Calu3 (cell line): ENCODE results near the gene NBEA. TPM values are rescaled to one million over a fixed set of nuclear protein-coding genes. Genes with fewer than 3 reads are reported as not detected.

Experiments used
- BruUV-seq: library from RNA; stranded (reverse); fragments of 400-500 nt; replicated peaks from 2 replicates; lab custom pipeline; 2021; lab: Mats Ljungman, UMichigan
- CTCF ChIA-PET: fragments of 300-600 bp; sonication (Branson Sonifier 250); formaldehyde crosslinking; loops from one replicate; lab custom pipeline; 2022; ENCODE audit warnings: antibody characterized with exemption; lab: Charles Lee
- DNase-seq: peaks from one replicate; pipeline ENCODE4 v3.0.0; 2022
- H3K27ac Mint-ChIP-seq: one replicate; pipeline ENCODE4 v1.8.0; 2022; ENCODE audit warnings: mixed read lengths; ENCODE audit not compliant: unreplicated experiment
- H3K27me3 Mint-ChIP-seq: one replicate; pipeline ENCODE4 v1.8.0; 2022; ENCODE audit warnings: mixed read lengths; ENCODE audit not compliant: unreplicated experiment
- H3K36me3 Mint-ChIP-seq: one replicate; pipeline ENCODE4 v1.8.0; 2022; ENCODE audit warnings: mild to moderate bottlenecking, moderate library complexity, mixed read lengths; ENCODE audit not compliant: insufficient read depth, unreplicated experiment
- H3K4me1 Mint-ChIP-seq: one replicate; pipeline ENCODE4 v1.8.0; 2022; ENCODE audit warnings: mild to moderate bottlenecking, low read depth, mixed read lengths; ENCODE audit not compliant: unreplicated experiment
- H3K4me3 Mint-ChIP-seq: one replicate; pipeline ENCODE4 v1.8.0; 2022; ENCODE audit warnings: mild to moderate bottlenecking, low read depth, moderate library complexity, mixed read lengths; ENCODE audit not compliant: unreplicated experiment
- H3K9me3 Mint-ChIP-seq: one replicate; pipeline ENCODE4 v1.8.0; 2022; ENCODE audit warnings: low read depth, mixed read lengths; ENCODE audit not compliant: unreplicated experiment
- intact Hi-C: fragments of 100-400 bp; cut with micrococcal nuclease; formaldehyde crosslinking; loops from one replicate; pipeline ENCODE4 v1.10.0; 2022; ENCODE audit not compliant: unreplicated experiment
- total RNA-seq: library from RNA; stranded (reverse); gene quantifications from 2 replicates; pipeline ENCODE4 v1.2.3, GENCODE V29; 2022
- TF ChIP-seq, protein P1 (sequence below): fragments of 200-600 bp; IDR thresholded peaks from one replicate; pipeline ENCODE4 v1.8.0; 2022; ENCODE audit warnings: antibody characterized with exemption; ENCODE audit not compliant: unreplicated experiment

NBEA gene
- total RNA-seq, 1 experiment from 2014 or later = 18.0 TPM

DNA sequence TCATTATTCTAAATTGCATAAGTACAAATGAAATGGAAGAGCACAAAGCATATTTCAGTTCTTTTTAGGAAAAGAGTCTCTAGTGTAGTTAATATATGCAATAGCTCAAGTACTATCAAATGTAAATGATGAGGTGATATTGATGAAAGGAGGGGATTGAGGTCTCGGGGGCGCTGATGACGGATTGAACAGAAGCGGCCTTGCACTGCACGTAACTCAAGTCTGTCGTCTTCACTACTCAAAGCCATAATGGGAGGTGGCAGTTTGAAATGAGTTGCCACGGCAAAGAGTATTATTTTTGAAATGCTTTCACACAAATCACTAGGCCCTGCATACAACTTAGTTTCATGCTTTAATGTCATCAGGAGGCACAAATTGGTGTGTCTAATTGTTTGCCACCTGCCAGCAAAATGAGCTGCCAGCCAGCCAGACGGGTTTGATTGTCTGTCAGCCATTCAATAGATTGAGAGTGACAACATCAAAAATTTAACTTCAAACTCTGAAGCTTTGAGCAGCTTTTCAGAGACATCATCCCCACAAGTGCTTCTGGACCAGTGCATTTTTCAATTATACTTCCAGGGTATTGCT is 256.6 kb downstream of the NBEA start:
- H3K4me1 Mint-ChIP-seq = no peaks in the 10 kb centered on the region
- no peaks in the 10 kb centered on the region for H3K9me3 Mint-ChIP-seq
- BruUV-seq = no TSS peak
- CTCF ChIA-PET = no interaction called here
- peaks cover 4% of the 10 kb centered on the region for H3K36me3 Mint-ChIP-seq
- no peak overlapping the region for H3K4me3 Mint-ChIP-seq
- intact Hi-C loops = no loop called here
- H3K27me3 Mint-ChIP-seq = no peaks in the 10 kb centered on the region
- no peak for DNase-seq
- H3K27ac Mint-ChIP-seq = no peak overlapping the region
- TF ChIP-seq, protein P1, sequence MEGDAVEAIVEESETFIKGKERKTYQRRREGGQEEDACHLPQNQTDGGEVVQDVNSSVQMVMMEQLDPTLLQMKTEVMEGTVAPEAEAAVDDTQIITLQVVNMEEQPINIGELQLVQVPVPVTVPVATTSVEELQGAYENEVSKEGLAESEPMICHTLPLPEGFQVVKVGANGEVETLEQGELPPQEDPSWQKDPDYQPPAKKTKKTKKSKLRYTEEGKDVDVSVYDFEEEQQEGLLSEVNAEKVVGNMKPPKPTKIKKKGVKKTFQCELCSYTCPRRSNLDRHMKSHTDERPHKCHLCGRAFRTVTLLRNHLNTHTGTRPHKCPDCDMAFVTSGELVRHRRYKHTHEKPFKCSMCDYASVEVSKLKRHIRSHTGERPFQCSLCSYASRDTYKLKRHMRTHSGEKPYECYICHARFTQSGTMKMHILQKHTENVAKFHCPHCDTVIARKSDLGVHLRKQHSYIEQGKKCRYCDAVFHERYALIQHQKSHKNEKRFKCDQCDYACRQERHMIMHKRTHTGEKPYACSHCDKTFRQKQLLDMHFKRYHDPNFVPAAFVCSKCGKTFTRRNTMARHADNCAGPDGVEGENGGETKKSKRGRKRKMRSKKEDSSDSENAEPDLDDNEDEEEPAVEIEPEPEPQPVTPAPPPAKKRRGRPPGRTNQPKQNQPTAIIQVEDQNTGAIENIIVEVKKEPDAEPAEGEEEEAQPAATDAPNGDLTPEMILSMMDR = no peak

DNA sequence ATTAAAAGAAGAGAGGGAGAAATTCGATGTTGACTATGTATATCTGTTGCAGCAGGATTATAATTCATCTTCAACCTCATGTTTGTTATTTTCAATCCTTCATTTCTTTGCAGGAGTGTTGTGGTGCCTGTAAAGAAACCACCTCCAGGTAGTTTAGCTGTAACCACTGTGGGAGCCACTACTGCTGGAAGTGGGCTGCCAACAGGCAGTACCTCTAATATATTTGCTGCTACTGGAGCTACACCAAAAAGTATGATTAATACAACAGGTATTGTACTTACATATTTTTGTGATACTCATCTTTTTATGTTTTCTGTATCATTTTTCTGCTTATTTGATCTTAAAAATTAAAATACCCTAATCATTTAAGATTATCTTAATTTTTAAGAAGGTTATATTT is 266.5 kb downstream of the NBEA start:
- TF ChIP-seq, protein P1 = no peak
- H3K27ac Mint-ChIP-seq = no peak overlapping the region
- no TSS peak for BruUV-seq
- H3K4me1 Mint-ChIP-seq = no peaks in the 10 kb centered on the region
- DNase-seq = no peak
- H3K4me3 Mint-ChIP-seq = no peak overlapping the region
- CTCF ChIA-PET = no interaction called here
- H3K36me3 Mint-ChIP-seq = no peaks in the 10 kb centered on the region
- H3K9me3 Mint-ChIP-seq = no peaks in the 10 kb centered on the region
- H3K27me3 Mint-ChIP-seq = no peaks in the 10 kb centered on the region
- intact Hi-C loops = no loop called here

DNA sequence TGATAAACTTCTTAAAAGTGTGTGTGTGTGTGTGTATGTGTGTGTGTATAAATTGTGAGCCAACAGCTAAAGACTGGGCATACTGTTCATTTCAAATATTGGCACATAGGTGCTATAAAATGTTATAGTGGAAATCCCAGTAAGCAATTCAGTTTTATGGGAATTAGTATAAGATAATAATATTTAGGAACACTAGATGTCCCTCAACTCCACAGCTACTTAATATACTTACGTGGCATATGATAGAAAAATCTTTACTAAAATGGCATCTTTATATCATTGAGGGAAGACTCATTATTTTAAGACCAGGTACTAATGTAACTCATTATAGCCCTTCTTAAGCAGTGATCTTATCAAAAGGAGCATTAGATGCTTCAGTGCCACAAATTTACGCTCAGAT is 268.2 kb downstream of the NBEA start:
- TF ChIP-seq, protein P1 = no peak
- Mint-ChIP-seq H3K36me3 (no peaks in the 10 kb centered on the region), H3K4me3 (no peak overlapping the region), H3K27me3 (no peaks in the 10 kb centered on the region), H3K27ac (no peak overlapping the region), H3K4me1 (no peaks in the 10 kb centered on the region), H3K9me3 (no peaks in the 10 kb centered on the region)
- BruUV-seq = no TSS peak
- intact Hi-C loops = no loop called here
- CTCF ChIA-PET = no interaction called here
- DNase-seq = no peak

DNA sequence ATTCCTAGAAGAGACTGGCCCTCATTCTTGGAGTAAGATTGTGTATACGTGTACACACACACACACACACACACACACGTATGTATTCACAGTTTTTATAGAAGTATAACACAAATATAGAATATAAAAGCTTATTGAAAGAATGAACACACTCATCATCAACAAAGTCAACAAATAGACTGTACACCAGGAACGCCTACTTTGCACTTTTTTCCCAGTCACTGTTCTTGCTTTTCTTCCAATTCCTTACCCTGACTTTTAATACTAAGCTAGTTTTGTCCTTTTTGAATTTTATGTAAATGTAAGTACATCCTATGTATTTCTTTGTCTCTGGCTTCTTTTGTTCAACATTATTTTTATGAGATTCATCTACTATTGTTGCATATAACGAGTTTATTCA is 269.9 kb downstream of the NBEA start:
- no peaks in the 10 kb centered on the region for H3K36me3 Mint-ChIP-seq
- TF ChIP-seq, protein P1 = no peak
- no peaks in the 10 kb centered on the region for H3K4me1 Mint-ChIP-seq
- H3K27ac Mint-ChIP-seq = no peak overlapping the region
- no peak for DNase-seq
- no peaks in the 10 kb centered on the region for H3K27me3 Mint-ChIP-seq
- intact Hi-C loops = no loop called here
- no TSS peak for BruUV-seq
- H3K4me3 Mint-ChIP-seq = no peak overlapping the region
- H3K9me3 Mint-ChIP-seq = no peaks in the 10 kb centered on the region
- CTCF ChIA-PET = no interaction called here
